Erythroblast (primary cell): ENCODE data around the gene SLC4A8.

Experiments
- GATA1 ChIP-seq: IDR thresholded peaks from 2 replicates; pipeline ENCODE4 v1.6.1; 2011; ENCODE audit warnings: low read depth, mild to moderate bottlenecking, control low read depth, low read length, moderate library complexity
- POLR2A ChIP-seq: IDR thresholded peaks from 2 replicates; pipeline ENCODE4 v1.6.1; 2011; ENCODE audit warnings: mild to moderate bottlenecking, low read length

DNA sequence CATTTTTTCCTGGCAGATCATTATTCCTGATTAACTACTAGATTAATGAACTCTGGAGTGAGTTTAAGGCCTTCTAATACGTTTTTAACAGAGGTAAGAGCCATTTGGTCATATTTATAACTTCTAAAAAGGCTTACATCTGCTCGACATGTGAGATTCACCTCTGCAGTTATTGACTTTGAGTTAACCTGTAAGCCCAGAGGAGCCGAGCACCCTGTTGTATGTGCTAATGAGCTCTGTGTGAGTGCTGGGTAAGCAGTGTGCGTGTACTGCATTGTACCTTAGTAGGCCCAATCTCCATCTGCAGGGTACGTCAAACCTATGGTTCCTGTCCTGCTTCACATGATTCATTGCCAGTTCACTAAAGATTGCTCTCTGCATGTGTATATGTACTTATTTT lies 18.9 kb downstream of the SLC4A8 start:
- TF ChIP-seq POLR2A = no peak
- no peak for TF ChIP-seq GATA1
